HG03442 (cell line): Measurements from ENCODE around the gene LRSAM1.
"Not testable (repeated sequence)": the region's sequence is repeated elsewhere in the genome, so short reads cannot be mapped to it uniquely, and the experiment has no call there.

Experiments used
- ATAC-seq: cut with Tn5 transposase; IDR thresholded peaks from one replicate; pipeline ENCODE4 v1.9.1; 2021; ENCODE audit warnings: mild to moderate bottlenecking, moderate library complexity; ENCODE audit not compliant: unreplicated experiment

LRSAM1 gene

DNA sequence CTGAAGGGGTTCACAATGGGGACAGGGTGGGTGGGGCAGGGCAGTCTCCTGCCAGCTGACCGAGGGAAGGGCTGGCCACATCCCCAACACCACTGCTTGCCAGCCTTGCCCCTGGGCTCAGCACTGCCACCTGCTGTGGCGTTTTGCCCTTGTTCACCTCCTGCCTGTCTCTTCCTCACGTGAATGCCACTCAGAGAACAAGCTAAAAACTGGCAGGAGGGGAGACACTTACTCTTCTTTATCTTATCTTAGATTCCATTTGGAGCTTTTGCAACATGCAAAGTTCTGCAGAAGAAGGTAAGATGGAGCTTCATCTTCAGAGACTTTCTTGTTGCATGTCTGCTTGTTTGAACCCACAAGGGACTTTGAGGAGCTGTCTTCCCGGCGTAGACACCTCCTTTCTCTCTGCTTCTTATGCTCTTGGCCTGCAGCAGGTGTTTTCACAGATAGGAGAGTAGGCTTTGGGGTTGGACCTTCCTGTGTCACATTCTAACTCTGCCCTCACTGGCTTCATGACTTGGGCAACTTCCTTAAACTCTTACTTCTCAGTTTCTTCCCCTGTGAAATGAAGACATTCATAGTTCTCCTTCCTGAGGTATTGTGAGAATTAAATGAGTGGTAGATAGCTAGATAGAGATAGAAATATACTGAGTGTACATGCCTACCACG lies 4.1 kb downstream of the LRSAM1 start:
- no peak for ATAC-seq

DNA sequence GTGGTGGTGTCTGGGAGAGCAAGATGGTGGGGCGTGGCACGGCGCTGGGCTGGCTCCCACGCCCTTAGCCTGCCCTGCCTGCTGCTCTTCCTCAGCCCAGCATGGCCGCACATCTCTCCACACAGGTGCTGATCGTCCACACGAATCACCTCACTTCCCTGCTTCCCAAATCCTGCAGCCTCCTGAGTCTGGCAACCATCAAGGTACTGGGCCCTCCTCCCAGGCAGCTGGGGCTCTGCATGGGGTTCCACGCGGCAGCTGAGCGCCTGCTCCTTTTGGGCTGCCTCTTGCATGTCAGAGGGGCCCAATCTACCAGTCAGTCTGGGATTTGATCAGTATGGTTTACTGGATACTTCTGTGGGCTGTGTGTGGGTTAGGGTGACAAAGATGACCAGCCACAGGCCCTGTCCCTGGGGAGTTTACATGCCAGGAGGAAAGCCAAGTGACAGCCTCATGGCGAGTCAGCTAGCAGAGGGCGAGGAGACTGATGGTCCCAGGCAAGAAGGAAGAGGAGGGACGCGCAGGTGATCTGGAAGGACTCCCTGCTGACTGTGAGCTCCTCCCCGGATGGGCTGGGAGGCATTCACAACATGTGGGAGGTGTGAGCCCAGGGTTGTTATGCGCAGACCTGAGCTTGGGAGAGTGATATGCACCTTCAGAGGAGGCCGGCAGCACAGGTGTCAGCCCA lies 6.0 kb downstream of the LRSAM1 start:
- no peak for ATAC-seq

DNA sequence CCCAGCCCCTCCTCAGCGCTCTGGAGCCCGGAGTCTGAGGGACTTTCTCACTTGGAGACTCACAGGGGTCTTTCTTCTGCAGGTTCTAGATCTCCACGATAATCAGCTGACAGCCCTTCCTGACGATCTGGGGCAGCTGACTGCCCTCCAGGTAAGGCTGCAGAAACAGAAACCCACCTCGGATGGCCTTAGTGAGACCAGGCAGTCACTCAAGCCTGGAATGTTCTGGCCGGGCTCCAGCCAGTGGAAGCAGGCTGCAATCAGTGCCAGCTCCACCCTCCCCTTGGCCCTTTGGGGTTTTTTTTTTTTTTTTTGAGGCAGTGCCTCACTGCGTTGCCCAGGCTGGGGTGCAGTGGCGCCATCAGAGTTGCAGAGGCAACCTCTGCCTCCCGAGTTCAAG lies 7.6 kb downstream of the LRSAM1 start:
- ATAC-seq, result no peak

DNA sequence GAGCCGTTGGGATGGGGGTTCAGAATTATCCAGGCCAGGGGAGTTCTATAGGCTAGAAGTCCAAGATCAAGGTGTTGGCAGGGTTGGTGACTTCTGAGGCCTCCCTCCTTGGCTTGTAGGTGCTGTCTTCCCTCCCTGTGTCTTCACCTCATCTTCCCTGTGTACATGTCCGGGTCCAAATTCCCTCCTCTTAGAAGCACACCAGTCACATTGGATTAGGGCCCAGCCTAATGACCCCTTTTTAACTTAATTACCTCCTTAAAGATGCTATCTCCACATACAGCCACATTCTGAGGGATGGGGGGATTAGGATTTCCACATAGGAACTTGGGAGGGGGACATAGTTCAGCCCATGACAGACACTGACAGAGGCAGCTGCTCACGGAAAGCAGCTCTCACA lies 12.1 kb downstream of the LRSAM1 start:
- ATAC-seq, result no peak

DNA sequence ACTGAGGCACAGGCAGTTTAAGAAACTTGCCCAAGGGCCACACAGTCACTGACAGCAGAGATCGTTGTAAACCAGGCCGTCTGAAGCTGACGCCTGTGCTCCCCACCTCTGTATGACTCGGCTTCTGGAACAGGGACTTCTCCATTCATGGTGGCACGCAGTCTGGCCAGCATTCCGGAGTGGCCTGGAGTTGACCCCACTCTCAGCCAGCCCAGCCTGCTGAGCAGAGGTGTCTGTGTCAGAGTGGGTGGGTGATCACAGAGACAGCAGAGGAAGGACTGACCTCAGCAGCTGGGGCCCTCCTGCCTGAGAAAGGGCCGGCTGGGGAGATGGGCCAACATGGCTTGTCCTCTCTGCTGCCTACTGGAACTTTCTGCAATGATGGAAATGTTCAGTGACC lies 12.6 kb downstream of the LRSAM1 start:
- no peak for ATAC-seq

DNA sequence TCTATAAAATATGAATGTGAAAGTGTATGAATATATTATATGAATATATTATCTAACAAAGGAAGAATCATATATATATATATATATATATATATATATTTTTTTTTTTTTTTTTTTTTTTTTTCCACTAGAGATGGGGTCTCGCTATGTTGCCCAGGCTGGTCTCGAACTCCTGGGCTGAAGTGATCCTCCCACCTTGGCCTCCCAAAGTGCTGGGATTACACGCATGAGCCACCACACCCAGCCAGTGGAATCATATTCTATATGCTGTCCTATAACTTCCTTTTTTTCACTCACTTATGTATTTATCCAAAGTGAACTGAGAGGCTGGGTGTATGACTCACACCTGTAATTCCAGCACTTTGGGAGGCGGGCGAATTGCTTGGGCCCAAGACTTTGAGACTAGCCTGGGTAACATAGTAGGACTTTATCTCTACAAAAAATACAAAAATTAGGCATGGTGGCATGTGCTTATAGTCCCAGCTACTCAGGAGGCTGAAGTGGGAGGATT lies 15.2 kb downstream of the LRSAM1 start:
- not testable (repeated sequence) for ATAC-seq

DNA sequence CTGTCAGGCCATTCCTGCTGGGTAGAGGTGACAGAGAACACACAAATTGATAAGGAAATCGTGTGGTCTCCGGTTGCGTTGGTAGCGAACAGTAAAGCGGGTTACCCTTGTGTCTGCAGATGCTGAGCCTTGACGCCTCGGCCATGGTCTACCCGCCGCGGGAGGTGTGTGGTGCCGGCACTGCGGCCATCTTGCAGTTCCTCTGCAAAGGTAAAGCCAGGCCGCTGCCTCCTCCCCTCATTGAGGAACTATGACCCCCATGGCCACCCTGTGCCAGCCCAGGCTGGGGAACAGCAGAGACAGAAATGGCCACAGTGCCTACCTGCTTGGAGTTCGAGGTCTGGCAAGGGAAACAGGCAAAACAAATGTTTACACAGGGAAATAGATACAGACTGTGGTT lies 16.3 kb downstream of the LRSAM1 start:
- no peak for ATAC-seq

DNA sequence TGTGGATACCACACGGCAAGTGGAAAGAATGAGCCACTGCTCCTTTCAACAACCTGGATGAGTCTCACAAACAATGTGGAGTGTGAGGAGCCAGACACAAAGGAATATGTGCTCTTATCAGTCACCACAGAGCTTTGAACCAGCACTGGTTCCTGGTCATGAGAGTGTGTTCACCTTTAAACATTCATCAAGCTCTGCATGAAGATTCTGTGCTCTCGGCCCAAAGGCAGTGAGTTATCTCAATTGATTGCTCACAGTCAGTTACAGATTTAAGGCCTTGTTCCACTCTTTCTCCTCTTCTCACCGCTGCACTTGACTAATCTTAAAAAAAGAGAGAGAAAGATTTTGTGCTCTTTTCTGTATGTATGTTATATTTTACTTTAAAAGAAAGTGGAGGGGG lies 19.4 kb downstream of the LRSAM1 start:
- no peak for ATAC-seq

DNA sequence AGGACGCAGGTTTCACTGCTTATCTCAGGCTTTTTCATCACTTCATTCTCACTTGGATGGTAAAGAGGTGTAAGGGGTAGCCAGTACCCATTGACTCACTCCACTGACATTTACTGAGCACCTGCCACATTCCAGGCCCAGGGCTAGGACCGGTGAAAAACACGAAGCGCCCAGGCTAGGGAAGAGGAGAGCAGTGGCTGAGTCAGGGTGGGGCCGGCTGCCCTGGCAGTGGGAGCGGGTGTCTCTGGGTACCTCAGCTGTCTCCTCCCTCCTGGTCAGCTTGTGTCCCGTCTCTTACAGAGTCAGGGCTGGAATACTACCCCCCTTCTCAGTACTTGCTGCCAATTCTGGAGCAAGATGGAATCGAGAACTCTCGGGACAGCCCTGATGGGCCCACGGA lies 22.2 kb downstream of the LRSAM1 start:
- no peak for ATAC-seq

DNA sequence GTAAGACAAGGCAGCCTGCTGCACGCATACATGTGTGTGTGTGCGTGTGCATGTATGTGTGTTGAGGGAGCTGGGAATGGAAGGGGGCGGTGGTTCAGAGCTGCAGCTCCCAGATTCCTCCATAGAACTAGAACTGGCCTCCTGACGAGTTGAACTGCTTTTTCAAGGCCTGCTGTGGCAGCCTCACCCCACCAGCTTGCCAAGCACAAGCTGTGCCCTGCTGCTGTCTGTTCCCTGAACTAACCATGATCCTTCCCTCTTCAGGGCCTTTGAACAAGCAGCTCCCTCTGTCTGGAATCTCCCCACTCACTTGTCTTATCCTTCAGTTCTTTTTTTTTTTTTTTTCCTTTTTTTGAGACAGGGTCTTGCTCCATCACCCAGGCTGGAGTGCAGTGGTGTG lies 22.6 kb downstream of the LRSAM1 start:
- no peak for ATAC-seq

DNA sequence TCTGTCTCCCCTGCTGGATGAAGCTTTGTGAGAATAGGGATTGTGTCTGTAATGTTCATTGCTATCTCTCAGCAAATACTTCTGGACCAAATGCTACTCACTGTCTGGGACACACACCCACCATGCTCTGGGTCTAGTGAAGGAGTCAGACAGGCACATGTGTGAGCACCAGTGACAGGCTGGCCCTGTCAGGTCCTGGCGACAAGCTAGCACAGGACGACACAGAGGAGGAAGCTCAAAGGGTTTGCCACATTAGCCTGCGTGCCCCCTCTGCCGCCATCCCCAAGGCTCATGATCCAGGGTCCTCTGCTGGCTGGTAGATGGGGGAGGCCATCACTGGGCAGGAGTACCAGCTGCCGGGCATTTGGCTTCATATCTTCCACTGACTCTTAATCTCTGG lies 23.3 kb downstream of the LRSAM1 start:
- no peak for ATAC-seq

DNA sequence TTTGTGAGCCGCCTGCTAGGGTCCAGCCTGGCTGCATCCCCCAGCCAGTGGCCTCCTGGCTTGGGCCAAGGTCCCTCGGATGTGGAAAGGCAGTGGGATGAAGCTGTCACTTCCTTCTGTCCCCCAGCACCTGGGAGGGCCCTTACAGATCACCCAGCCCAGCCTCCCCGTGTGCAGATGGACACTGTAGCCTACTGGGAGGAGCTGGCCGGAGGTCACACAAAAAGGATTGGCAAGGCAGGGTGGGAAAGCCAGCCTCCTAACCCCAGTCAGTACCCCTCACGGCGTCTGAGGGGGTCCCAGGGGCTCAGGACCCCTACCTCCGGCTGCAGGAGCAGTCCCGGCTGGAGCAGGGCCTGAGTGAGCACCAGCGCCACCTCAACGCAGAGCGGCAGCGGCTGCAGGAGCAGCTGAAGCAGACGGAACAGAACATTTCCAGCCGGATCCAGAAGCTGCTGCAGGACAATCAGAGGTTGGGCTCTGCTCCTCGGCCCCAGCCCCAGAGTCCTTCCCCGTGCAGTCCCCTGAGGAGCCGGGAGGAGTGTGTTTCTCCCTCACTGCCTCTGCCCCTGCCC lies 28.3 kb downstream of the LRSAM1 start:
- ATAC-seq, result no peak

DNA sequence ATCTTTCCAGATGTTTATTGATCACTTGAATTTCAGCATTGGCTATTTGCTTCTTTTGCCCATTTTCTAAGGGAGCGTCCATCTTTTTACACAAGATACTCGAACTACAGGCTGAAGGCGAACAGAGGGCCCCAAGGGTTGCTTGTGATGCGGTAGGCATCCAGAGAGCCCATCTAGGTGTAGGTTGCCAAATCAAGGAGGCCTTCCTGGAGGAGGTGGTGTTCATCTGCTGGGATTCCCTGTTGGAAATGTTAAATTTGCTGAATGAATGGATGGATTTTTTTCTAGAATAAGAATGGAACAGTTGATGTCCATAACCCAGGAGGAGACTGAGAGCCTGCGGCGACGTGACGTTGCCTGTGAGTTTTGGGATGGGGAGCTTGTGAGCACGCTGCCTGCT lies 31.4 kb downstream of the LRSAM1 start:
- ATAC-seq, result no peak

DNA sequence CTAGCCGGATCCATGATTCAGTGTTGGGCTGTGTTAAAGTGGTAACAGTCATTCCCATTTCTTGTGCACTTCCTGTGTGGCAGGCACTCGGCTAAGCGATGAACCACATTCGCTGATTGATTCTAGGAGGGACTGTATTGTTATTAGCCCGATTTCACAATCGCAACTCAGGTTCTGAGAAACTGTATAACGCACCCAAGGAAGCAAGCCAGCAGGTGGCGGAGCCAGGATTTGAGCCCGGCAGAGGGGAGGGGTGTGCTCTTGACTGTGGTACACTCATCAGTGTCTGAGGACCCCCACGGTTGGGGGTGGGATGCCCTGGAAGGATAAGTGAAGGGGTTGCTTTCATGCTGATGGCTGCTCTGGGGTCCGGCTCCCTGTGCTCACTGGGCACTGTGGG lies 34.7 kb downstream of the LRSAM1 start:
- no peak for ATAC-seq

DNA sequence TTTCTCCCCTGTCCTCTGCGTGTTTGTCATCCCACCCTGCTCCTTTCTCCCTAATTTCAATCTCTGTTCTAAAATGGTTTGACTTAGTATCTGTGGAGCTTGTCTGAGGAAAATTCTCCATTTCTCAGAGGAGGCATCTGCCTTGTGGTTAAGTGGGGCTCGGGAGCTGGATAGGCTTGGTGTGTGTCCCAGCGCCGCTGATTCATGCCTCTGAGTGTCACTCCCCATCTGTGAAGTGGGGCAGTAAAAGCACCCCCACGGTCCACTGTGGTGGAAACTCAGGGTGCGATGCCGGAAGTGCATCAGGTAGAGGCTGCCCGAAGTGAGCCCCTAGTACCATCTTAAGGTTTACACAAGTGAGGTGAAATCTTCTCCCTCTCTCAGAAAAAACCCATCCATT lies 37.6 kb downstream of the LRSAM1 start:
- ATAC-seq, result no peak

DNA sequence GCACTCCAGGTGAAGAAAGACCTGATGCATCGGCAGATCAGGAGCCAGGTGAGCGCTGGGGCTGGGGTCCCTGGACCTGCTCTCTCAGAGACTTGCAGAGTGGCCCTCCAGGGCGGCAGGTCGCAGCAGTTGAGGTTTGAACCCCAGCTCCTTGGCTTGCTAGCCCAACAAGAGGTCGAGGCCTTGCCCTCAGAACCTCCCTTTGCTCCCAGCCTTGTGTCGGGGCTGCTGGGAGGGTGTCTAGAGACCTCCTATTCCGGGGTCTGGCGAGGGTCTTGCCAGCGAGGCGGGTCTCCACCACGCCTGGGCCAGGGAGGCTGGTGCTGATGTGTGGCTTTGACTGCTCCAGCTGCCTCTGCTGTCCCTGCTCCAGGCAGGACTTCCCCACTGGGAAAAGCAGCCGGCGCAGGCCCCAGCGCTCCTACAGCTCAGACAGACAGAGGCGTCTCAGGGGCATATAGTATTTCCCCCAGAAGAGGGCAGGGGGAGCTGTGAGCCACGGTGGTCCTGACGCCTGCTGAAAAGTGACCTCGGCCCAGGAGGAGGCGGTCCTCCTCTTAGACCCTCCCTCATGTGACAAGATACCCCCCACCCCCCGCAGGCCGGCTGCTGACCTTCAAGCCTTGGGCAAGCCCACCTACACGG lies 38.3 kb downstream of the LRSAM1 start:
- no peak for ATAC-seq

DNA sequence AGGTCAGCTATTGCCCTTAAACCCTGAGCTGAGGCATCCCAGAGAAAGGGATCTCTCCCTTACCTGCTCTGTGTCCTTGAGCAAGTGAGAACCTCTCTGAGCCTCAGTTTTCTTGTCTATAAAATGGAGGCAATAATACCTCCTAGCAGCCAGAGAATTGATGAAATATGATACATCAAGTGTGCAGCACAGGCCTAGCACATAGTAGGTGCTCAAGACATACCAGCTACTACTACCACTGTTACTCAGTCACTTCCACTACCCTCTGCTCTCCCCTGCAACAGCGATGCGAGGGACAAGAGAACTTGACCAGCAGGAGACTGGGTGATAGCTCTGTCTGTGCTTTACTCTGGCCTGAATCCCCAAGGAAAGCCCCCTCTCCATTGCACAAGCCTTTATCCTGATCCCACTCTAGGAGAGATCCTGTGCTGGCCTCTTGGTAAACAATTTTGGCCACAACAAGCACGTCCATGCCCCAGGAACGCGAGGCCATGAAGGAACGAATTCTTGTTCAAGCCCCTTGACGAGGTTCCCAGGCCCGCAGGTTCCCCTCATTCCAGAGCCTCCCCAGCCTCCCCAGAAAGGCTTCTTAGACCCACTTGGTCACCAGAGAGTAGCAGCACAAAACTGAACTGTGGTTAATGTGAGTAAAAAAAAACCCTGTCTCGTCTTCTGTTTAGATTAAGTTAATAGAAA lies 39.4 kb downstream of the LRSAM1 start:
- no peak for ATAC-seq

DNA sequence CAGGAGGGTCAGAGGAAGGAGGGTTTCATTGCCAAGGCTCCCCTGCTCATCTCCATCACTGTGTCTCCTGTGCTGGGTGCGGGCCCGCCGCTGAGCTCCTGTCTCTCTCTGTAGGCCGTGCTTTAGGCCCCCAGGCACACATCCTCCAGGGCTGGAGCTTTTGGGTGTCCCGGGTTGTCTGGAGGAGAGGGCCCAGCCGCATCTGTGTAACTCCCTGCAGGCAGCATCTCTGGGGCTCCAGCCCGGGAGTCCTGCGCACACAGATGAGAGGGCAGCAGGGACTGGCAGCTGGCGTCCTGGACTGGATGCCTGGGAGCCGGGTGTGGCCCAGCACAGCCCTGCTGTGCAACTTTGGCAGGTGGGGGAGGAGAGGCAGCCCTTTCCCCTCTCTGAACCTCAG lies 40.2 kb downstream of the LRSAM1 start:
- ATAC-seq, result no peak

DNA sequence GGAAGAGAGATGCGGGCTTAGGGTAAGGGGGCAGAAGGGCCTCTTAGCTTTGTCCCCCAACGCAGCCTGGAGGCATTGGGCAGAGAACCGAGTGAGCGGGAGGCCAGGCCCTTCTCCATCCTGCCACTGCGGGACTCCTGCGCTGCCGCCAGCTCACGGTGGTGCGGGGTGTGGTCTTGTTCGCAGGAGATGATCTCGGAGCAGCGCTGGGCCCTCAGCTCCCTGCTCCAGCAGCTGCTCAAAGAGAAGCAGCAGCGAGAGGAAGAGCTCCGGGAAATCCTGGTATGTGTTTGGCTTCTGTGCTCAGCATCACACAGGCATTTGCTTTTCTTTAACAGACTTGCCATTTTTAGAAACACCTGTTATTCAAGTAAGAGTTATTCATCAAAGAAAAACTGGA lies 41.3 kb downstream of the LRSAM1 start:
- ATAC-seq, result no peak

DNA sequence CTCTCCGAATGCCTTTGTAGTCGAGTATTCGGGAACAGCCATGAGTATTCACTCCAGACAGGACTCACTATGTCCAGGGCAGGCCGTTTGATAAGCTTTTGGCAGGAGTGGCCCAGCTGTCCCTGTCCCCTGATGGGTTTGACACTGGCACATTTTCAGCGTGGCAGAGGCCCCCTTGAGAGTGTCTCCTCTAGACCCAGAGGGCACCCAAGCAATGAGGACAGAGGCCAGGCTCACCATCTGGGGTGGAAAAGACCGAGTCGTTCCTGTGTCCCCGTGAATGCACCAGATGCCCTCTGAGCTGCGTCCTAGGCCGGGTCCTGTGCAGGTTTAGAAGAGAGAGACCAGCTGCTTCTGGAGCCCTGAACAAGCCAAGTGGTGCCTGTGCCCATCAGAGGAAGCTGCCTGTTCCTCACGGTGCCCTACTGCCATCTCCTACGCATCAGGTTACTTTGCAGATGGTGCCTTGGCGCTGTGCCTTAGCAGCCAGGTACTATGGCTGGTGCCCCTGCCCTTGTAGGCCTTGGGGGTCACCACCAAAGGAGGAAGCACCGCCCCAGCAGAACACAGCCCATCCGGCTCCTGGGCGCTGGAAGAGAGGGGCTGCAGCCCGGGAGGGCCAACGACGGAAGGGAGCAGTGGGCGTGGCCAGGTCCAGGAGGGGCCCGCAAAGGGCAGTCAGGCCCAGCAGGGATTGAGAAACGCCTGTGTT lies 42.4 kb downstream of the LRSAM1 start:
- ATAC-seq, result no peak

DNA sequence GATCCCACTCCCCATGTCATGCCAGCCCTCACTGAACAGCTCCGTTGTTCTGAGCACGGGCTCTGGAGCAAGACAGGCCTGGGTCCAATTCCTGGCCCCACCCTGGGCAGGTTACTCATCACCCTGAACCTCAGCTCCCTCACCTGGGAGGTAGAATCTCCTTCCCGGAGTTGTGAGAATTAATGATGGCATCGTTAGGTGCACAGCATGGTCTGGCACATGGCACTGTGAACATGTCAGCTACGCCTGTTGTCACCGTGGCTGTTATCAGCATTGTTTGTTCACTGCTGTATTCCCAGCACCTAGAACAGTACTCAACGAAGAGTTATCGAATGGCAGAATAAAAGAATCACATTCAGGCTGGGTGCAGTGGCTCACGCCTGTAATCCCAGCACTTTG lies 43.0 kb downstream of the LRSAM1 start:
- no peak for ATAC-seq
